Stimulated activated CD4-positive, alpha-beta T cell treated with anti-CD3 and anti-CD28 coated beads, TNF-alpha, amount 100 ng/mL, for 48 hours (primary cell): Measurements from ENCODE around the gene KLF6.
A peak's percentile ranks its signal among the peaks of the same experiment; 100 is the strongest.

ENCODE experiments used
- DNase-seq, 3 donors: peaks; one replicate each; pipeline ENCODE4 v3.0.0-alpha.2; 2020; ENCODE audit warnings: low read depth in 3 of 3

The KLF6 gene

GRCh38 chr10:3811291-3811870, 26.4 kb upstream of the KLF6 start:
- DNase-seq = peak in 1 of 3 donors; percentile 56

- DNase-seq = no peak
Measured at GRCh38 chr10:3808689-3809199, 23.7 kb upstream of the KLF6 start.

GRCh38 chr10:3807928-3808496, 23.0 kb upstream of the KLF6 start:
- no peak for DNase-seq

GRCh38 chr10:3807211-3807927, 22.4 kb upstream of the KLF6 start:
- no peak for DNase-seq

GRCh38 chr10:3806603-3807002, 21.6 kb upstream of the KLF6 start:
- no peak for DNase-seq

GRCh38 chr10:3805791-3806461, 20.9 kb upstream of the KLF6 start:
- DNase-seq = no peak

- DNase-seq = no peak
Measured at GRCh38 chr10:3805201-3805790, 20.3 kb upstream of the KLF6 start.

- DNase-seq = peak in 2 of 3 donors; percentile 48 to 64
Measured at GRCh38 chr10:3803927-3804741, 19.1 kb upstream of the KLF6 start.

GRCh38 chr10:3803295-3803926, 18.4 kb upstream of the KLF6 start:
- DNase-seq = no peak

- DNase-seq = no peak
Measured at GRCh38 chr10:3802526-3803265, 17.7 kb upstream of the KLF6 start.

GRCh38 chr10:3801558-3802192, 16.7 kb upstream of the KLF6 start:
- no peak for DNase-seq

- no peak for DNase-seq
Measured at GRCh38 chr10:3800586-3800985, 15.6 kb upstream of the KLF6 start.

GRCh38 chr10:3797750-3798149, 12.7 kb upstream of the KLF6 start:
- DNase-seq = no peak

GRCh38 chr10:3793553-3793952, 8.5 kb upstream of the KLF6 start:
- no peak for DNase-seq

GRCh38 chr10:3792710-3793219, 7.8 kb upstream of the KLF6 start:
- DNase-seq = no peak

GRCh38 chr10:3791974-3792633, 7.1 kb upstream of the KLF6 start:
- no peak for DNase-seq

- no peak for DNase-seq
Measured at GRCh38 chr10:3790858-3791257, 5.8 kb upstream of the KLF6 start.

- no peak for DNase-seq
Measured at GRCh38 chr10:3790272-3790671, 5.3 kb upstream of the KLF6 start.

- no peak for DNase-seq
Measured at GRCh38 chr10:3789621-3790020, 4.6 kb upstream of the KLF6 start.
